IPS-18c (cell line): ENCODE data around the gene DHFR2.
"Not testable (repeated sequence)": the region's sequence is repeated elsewhere in the genome, so short reads cannot be mapped to it uniquely, and the experiment has no call there.

Experiments
- H3K4me3 ChIP-seq: 2 replicates; pipeline ENCODE4 v1.7.0; 2013; ENCODE audit warnings: low read depth, mild to moderate bottlenecking, low read length, moderate library complexity; ENCODE audit not compliant: insufficient read depth
- H3K9me3 ChIP-seq: one replicate; pipeline ENCODE4 v1.6.1; 2013; ENCODE audit warnings: mild to moderate bottlenecking, low read length, moderate library complexity; ENCODE audit not compliant: control insufficient read depth, insufficient read depth

DHFR2 gene

GRCh38 chr3:94069194-94069813 lies 6.6 kb upstream of the DHFR2 start:
- H3K4me3 ChIP-seq: no peak overlapping the region

GRCh38 chr3:94066506-94067500 lies 4.1 kb upstream of the DHFR2 start:
- no peaks in the 10 kb centered on the region for H3K9me3 ChIP-seq
- no peak overlapping the region for H3K4me3 ChIP-seq

More at GRCh38 chr3:94069194-94069813, 6.6 kb upstream of the DHFR2 start:
- no peaks in the 10 kb centered on the region for H3K9me3 ChIP-seq

GRCh38 chr3:94065819-94066480 lies 3.2 kb upstream of the DHFR2 start:
- Histone ChIP-seq H3K4me3 (no peak overlapping the region), H3K9me3 (no peaks in the 10 kb centered on the region)

GRCh38 chr3:94065122-94065521 lies 2.4 kb upstream of the DHFR2 start:
- H3K9me3 ChIP-seq: no peaks in the 10 kb centered on the region
- no peak overlapping the region for H3K4me3 ChIP-seq

GRCh38 chr3:94064243-94064860 lies 1.6 kb upstream of the DHFR2 start:
- Histone ChIP-seq H3K9me3 (no peaks in the 10 kb centered on the region), H3K4me3 (no peak overlapping the region)

GRCh38 chr3:94063496-94064119 lies 892 bp upstream of the DHFR2 start:
- H3K4me3 ChIP-seq: peak overlapping the region; percentile 68
- no peaks in the 10 kb centered on the region for H3K9me3 ChIP-seq

- no peak overlapping the region for H3K4me3 ChIP-seq
- H3K9me3 ChIP-seq: no peaks in the 10 kb centered on the region
Measured at GRCh38 chr3:94061297-94061696, 1.4 kb downstream of the DHFR2 start.

- no peaks in the 10 kb centered on the region for H3K9me3 ChIP-seq
- H3K4me3 ChIP-seq: no peak overlapping the region
Measured at GRCh38 chr3:94050546-94050945, 12.2 kb downstream of the DHFR2 start.

- Histone ChIP-seq H3K9me3 (peaks cover 2% of the 10 kb centered on the region), H3K4me3 (no peak overlapping the region)
Measured at GRCh38 chr3:94049267-94049666, 13.4 kb downstream of the DHFR2 start.

- H3K9me3 ChIP-seq: peaks cover 7% of the 10 kb centered on the region
- no peak overlapping the region for H3K4me3 ChIP-seq
Measured at GRCh38 chr3:94046533-94046932, 16.2 kb downstream of the DHFR2 start.

GRCh38 chr3:94044100-94044936 lies 18.4 kb downstream of the DHFR2 start:
- H3K4me3 ChIP-seq, H3K9me3 ChIP-seq: not testable (repeated sequence)

GRCh38 chr3:94043285-94043684 lies 19.4 kb downstream of the DHFR2 start:
- H3K9me3 ChIP-seq: peaks cover 7% of the 10 kb centered on the region
- H3K4me3 ChIP-seq: no peak overlapping the region

GRCh38 chr3:94036909-94037507 lies 25.7 kb downstream of the DHFR2 start:
- Histone ChIP-seq H3K4me3 (no peak overlapping the region), H3K9me3 (no peaks in the 10 kb centered on the region)

GRCh38 chr3:94028093-94028837 lies 34.5 kb downstream of the DHFR2 start, which contains the start of gene STX19:
TSS of gene STX19 (minus strand) at chr3:94028597. CDS start at chr3:94015269, 13,328 bp downstream.
- no peak within 1 kb of the TSS for H3K4me3 ChIP-seq
- no peaks in the 10 kb centered on the region for H3K9me3 ChIP-seq

- H3K9me3 ChIP-seq: no peaks in the 10 kb centered on the region
- H3K4me3 ChIP-seq: no peak overlapping the region
Measured at GRCh38 chr3:94026623-94027022, 36.1 kb downstream of the DHFR2 start.
